Left renal pelvis (tissue), 4 donors: ENCODE measurements around the gene MRPS25. TPM values are rescaled to one million over a fixed set of nuclear protein-coding genes. Genes with fewer than 3 reads are reported as not detected.

Experiments used
- polyA plus RNA-seq, 4 donors: library from polyadenylated mRNA; unstranded; fragments of 120-200 nt; gene quantifications; one replicate each; pipeline ENCODE4 v1.2.1, GENCODE V29; 2013; ENCODE audit not compliant: insufficient read length in 4 of 4

Gene MRPS25
- polyA plus RNA-seq, 4 donors = 32.7 to 95.3 (median 58.9) TPM

Other genes starting within 250 kb of the MRPS25 start
- 10 to 100 TPM; 21.6 to 37.3 (median 23.1) TPM for gene FGD5, start 246.4 kb downstream of the MRPS25 start, polyA plus RNA-seq
- gene NR2C2, start 117.7 kb downstream of the MRPS25 start, polyA plus RNA-seq = 10 to 100 TPM; 39.5 to 59.1 (median 42.9) TPM
- gene RBSN, start 33.8 kb upstream of the MRPS25 start, polyA plus RNA-seq = 10 to 100 TPM; 22.5 to 29.4 (median 26.5) TPM
- gene CAPN7, start 140.9 kb upstream of the MRPS25 start, polyA plus RNA-seq = 10 to 100 TPM; 46.1 to 59.5 (median 53.5) TPM